Measurements from ENCODE around the gene SCEL.

The SCEL gene

GRCh38 chr13:77521194-77521593 is 14.3 kb upstream of the SCEL start:
- DNase-seq (ENCODE audit: low read depth): no peak

GRCh38 chr13:77521595-77522367 is 13.7 kb upstream of the SCEL start:
- peak; percentile 27 for DNase-seq (ENCODE audit: low read depth)

GRCh38 chr13:77522444-77522843 is 13.1 kb upstream of the SCEL start:
- no peak for DNase-seq (ENCODE audit: low read depth)

GRCh38 chr13:77523386-77523785 is 12.1 kb upstream of the SCEL start:
- no peak for DNase-seq (ENCODE audit: low read depth)

- no peak for DNase-seq (ENCODE audit: low read depth)
Observed at GRCh38 chr13:77523834-77524728, 11.4 kb upstream of the SCEL start.

GRCh38 chr13:77528414-77528813 is 7.1 kb upstream of the SCEL start:
- no peak for DNase-seq (ENCODE audit: low read depth)

GRCh38 chr13:77528834-77529500 is 6.5 kb upstream of the SCEL start:
- no peak for DNase-seq (ENCODE audit: low read depth)

GRCh38 chr13:77529501-77529840 is 6.0 kb upstream of the SCEL start:
- no peak for DNase-seq (ENCODE audit: low read depth)

GRCh38 chr13:77530875-77531274 is 4.6 kb upstream of the SCEL start:
- no peak for DNase-seq (ENCODE audit: low read depth)

GRCh38 chr13:77532983-77533382 is 2.5 kb upstream of the SCEL start:
- no peak for DNase-seq (ENCODE audit: low read depth)

- no peak for DNase-seq (ENCODE audit: low read depth)
Observed at GRCh38 chr13:77533875-77534788, 1.4 kb upstream of the SCEL start.

- no peak for DNase-seq (ENCODE audit: low read depth)
Observed at GRCh38 chr13:77536358-77536757, 852 bp downstream of the SCEL start.

- DNase-seq (ENCODE audit: low read depth): no peak
Observed at GRCh38 chr13:77537289-77537919, 1.9 kb downstream of the SCEL start.

GRCh38 chr13:77543711-77544110 is 8.2 kb downstream of the SCEL start:
- no peak for DNase-seq (ENCODE audit: low read depth)

GRCh38 chr13:77544355-77544754 is 8.8 kb downstream of the SCEL start:
- DNase-seq (ENCODE audit: low read depth): peak; percentile 12

- no peak for DNase-seq (ENCODE audit: low read depth)
Observed at GRCh38 chr13:77544758-77545338, 9.3 kb downstream of the SCEL start.

- no peak for DNase-seq (ENCODE audit: low read depth)
Observed at GRCh38 chr13:77545626-77546412, 10.3 kb downstream of the SCEL start.

- DNase-seq (ENCODE audit: low read depth): no peak
Observed at GRCh38 chr13:77548095-77548494, 12.6 kb downstream of the SCEL start.

- no peak for DNase-seq (ENCODE audit: low read depth)
Observed at GRCh38 chr13:77548594-77548993, 13.1 kb downstream of the SCEL start.

GRCh38 chr13:77554069-77554468 is 18.6 kb downstream of the SCEL start:
- no peak for DNase-seq (ENCODE audit: low read depth)
